Spinal cord (tissue), 10 donors: ENCODE results near the gene ZBTB7C. TPM values are rescaled to one million over a fixed set of nuclear protein-coding genes. Genes with fewer than 3 reads are reported as not detected.

Source experiments
- DNase-seq, 6 donors: peaks; one replicate each; pipeline versions ENCODE4 v3.0.0 to v3.0.0-alpha.2; 2013 to 2015; ENCODE audit warnings: low spot score in 6 of 6, low read depth in 4 of 6
- H3K27ac ChIP-seq: one replicate; pipeline ENCODE4 v1.5.1; 2013; ENCODE audit warnings: low read depth, low read length, control low read depth
- H3K27me3 ChIP-seq: one replicate; pipeline ENCODE4 v1.6.1; 2013; ENCODE audit warnings: low read length; ENCODE audit not compliant: control insufficient read depth, insufficient read depth
- H3K36me3 ChIP-seq: one replicate; pipeline ENCODE4 v1.6.1; 2013; ENCODE audit warnings: low read length; ENCODE audit not compliant: control insufficient read depth, insufficient read depth
- H3K4me1 ChIP-seq: one replicate; pipeline ENCODE4 v1.6.1; 2013; ENCODE audit warnings: low read length; ENCODE audit not compliant: control insufficient read depth, insufficient read depth
- H3K4me3 ChIP-seq: one replicate; pipeline ENCODE4 v1.5.1; 2013; ENCODE audit warnings: low read depth, low read length, control low read depth
- H3K9me3 ChIP-seq: one replicate; pipeline ENCODE4 v1.6.1; 2013; ENCODE audit warnings: low read length; ENCODE audit not compliant: control insufficient read depth, insufficient read depth
- WGBS: methylation state at CpG from one replicate; pipeline ENCODE4 v1.1.5; 2013; ENCODE audit warnings: missing lambda C conversion rate; ENCODE audit not compliant: insufficient coverage; 5-methylcytosine and 5-hydroxymethylcytosine counted together
- polyA plus RNA-seq, 2 donors: library from polyadenylated mRNA; unstranded; fragments of 120-200 nt; gene quantifications; one replicate each; pipeline ENCODE4 v1.2.1, GENCODE V29; 2013; ENCODE audit not compliant: insufficient read length in 2 of 2
- total RNA-seq, 2 donors: library from RNA; depleted of rRNA in 1 of 2; stranded (reverse); fragments of 120-200 nt in 1 of 2; fragments of >200 nt in 1 of 2; gene quantifications; one replicate each; pipeline versions ENCODE4 v1.2.3 to v1.2.4, GENCODE V29; 2013 to 2014
- donor health status: healthy.

Gene ZBTB7C
- total and polyA plus RNA-seq, 4 donors, result 7.6 to 15.7 (median 9.8) TPM

GRCh38 chr18:48080546-48080945 lies 328.6 kb downstream of the ZBTB7C start:
- H3K4me1 ChIP-seq, result peaks cover 14% of the 10 kb centered on the region
- H3K4me3 ChIP-seq, result no peak overlapping the region
- no peaks in the 10 kb centered on the region for H3K27me3 ChIP-seq
- no peaks in the 10 kb centered on the region for H3K36me3 ChIP-seq
- H3K27ac ChIP-seq, result no peak overlapping the region
- WGBS, result 45% methylated on average over 4 of the region's 4 CpGs
- no peaks in the 10 kb centered on the region for H3K9me3 ChIP-seq
- peak in 1 of 6 donors; percentile 31 for DNase-seq

DNA sequence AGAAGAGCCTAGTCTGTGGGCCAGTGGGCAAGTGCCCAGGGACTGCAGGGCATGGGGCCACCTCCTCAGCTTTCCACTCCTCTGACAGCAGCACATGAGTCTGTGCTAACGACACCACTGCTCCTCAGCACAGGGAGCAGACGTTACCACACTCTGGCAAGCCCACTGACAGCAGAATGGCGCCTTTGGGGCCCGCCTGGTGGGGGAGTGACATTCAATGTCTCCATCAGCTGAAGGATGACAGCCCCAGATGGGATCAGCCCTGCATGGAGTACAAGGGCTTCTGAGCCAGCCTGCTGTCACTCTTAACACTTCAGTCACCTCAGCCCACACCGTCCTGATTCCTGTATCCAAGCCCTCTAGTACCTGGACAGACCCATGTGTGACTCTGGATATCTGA lies 329.3 kb downstream of the ZBTB7C start:
- no peak overlapping the region for H3K27ac ChIP-seq
- peaks cover 19% of the 10 kb centered on the region for H3K4me1 ChIP-seq
- peak in 2 of 6 donors; percentile 60 to 73 for DNase-seq
- no peaks in the 10 kb centered on the region for H3K36me3 ChIP-seq
- WGBS, result 65% methylated on average over 5 of the region's 5 CpGs
- no peaks in the 10 kb centered on the region for H3K27me3 ChIP-seq
- no peak overlapping the region for H3K4me3 ChIP-seq
- no peaks in the 10 kb centered on the region for H3K9me3 ChIP-seq

DNA sequence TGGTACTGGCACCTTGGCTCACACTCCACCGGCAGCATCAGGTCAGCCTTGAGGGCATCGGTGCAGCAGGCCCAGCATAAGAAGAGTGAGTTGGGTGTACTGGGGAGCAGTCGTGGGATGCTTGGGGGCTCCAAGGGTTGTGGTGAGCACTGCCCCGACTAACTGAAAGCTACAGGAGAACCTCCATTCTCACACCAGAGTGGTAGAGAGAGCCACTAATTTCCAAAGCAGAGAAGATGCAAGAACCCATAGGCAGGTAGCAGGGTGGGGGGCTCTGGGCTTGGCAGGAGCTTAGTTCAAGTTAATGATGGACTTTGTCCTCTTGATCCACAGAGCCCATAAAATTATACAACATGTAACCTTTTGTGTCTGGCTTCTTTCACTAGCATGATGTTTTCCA lies 330.7 kb downstream of the ZBTB7C start:
- no peak for DNase-seq
- no peak overlapping the region for H3K27ac ChIP-seq
- 100% methylated on average over 1 of the region's 4 CpGs for WGBS
- H3K4me1 ChIP-seq, result peaks cover 26% of the 10 kb centered on the region
- H3K9me3 ChIP-seq, result no peaks in the 10 kb centered on the region
- no peak overlapping the region for H3K4me3 ChIP-seq
- H3K36me3 ChIP-seq, result no peaks in the 10 kb centered on the region
- no peaks in the 10 kb centered on the region for H3K27me3 ChIP-seq

DNA sequence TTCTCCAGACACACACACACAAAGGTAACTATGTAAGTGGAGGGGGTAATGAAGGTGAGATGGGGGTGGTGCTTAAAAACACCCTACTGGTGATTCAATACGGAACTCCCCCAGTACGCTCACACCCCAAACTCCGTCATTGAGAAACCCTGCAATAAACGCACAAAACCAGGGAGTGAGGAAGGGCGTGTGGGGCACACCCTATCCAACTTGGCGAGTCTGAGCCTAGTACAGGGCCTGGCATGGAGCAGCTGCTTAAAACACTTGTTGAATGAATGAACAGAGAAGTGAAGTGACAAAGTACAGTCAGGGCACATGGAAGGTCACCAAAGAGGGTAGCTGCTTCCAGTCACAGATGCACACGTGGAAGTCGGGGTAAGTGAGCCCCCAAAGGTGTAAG lies 331.9 kb downstream of the ZBTB7C start:
- H3K36me3 ChIP-seq, result no peaks in the 10 kb centered on the region
- H3K9me3 ChIP-seq, result no peaks in the 10 kb centered on the region
- H3K4me3 ChIP-seq, result no peak overlapping the region
- H3K27me3 ChIP-seq, result no peaks in the 10 kb centered on the region
- 100% methylated on average over 4 of the region's 8 CpGs for WGBS
- no peak overlapping the region for H3K27ac ChIP-seq
- DNase-seq, result no peak
- peaks cover 36% of the 10 kb centered on the region for H3K4me1 ChIP-seq

GRCh38 chr18:48076461-48076860 lies 332.7 kb downstream of the ZBTB7C start:
- Histone ChIP-seq H3K4me3 (no peak overlapping the region), H3K36me3 (no peaks in the 10 kb centered on the region), H3K4me1 (peaks cover 38% of the 10 kb centered on the region), H3K27me3 (no peaks in the 10 kb centered on the region), H3K27ac (no peak overlapping the region), H3K9me3 (no peaks in the 10 kb centered on the region)
- no peak for DNase-seq
- 75% methylated on average over 2 of the region's 2 CpGs for WGBS

DNA sequence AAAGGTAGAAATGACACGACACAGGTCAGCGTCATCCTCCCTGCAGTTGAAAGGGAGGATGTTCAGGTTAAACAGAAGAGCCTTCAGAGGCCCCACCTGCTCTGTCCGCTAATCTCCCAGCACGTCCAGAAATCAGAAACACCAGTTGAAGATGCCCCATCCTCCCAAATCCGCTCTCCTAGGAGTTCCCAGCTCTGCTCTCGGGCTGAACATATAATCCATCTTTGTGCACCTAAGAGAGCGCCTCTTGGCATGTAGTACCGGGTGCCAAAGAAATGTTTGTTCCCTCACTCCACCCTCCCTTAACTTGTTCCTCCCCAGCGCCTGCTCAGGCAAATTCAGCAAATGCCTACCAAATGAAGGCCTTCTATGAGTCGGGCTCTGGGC lies 333.5 kb downstream of the ZBTB7C start:
- no peak for DNase-seq
- Histone ChIP-seq H3K4me3 (no peak overlapping the region), H3K9me3 (no peaks in the 10 kb centered on the region), H3K36me3 (no peaks in the 10 kb centered on the region), H3K27me3 (no peaks in the 10 kb centered on the region), H3K4me1 (peaks cover 38% of the 10 kb centered on the region), H3K27ac (no peak overlapping the region)
- WGBS, result 78% methylated on average over 8 of the region's 10 CpGs

DNA sequence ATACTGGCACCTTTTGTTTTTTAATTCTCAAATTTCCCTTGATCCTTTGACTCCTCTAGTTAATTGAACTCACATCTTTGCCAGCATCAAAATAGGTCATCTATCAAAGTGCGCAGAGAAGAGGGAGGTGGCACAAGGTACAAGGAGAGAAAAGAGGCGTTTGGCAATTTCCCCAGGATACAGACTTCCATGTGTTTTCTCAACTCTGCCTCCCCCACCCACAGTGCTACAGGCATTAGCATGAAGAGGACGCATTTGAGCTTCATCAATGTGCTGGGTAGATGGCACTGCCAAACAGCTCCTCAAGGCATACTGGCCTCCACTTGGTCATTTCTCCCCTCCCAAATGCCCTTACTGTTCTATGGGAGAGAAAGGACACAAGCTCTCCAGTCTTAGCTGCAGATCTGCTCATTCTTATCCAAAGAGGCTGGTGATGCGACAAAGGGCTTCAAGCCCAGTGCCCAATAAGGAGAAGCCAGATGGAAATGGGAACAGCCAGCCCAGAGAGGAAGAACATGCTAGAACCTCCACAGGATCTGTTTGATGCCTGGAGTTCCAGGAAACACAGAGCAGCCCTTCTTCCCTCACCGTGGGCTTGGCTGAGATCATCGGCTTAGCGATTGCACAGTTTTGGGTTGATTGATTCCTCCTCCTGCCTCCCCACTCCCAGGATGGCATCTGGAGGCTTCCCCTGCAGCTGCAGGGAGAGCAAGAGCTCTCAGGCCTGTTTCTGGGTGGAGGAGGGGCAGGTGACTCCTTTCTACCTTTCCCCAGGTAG lies 334.1 kb downstream of the ZBTB7C start:
- WGBS, result 61% methylated on average over 4 of the region's 7 CpGs

GRCh38 chr18:48073211-48073930 lies 335.8 kb downstream of the ZBTB7C start:
- Histone ChIP-seq H3K4me3 (no peak overlapping the region), H3K9me3 (no peaks in the 10 kb centered on the region), H3K27me3 (no peaks in the 10 kb centered on the region), H3K4me1 (peaks cover 32% of the 10 kb centered on the region), H3K27ac (peak overlapping the region; percentile 52), H3K36me3 (no peaks in the 10 kb centered on the region)
- DNase-seq, result no peak
- WGBS, result 79% methylated on average over 11 of the region's 15 CpGs

More for the DNA sequence above, 334.1 kb downstream of the ZBTB7C start:
- peak in 1 of 6 donors; percentile 11 for DNase-seq
- no peaks in the 10 kb centered on the region for H3K27me3 ChIP-seq
- H3K27ac ChIP-seq, result no peak overlapping the region
- H3K4me1 ChIP-seq, result peaks cover 33% of the 10 kb centered on the region
- H3K36me3 ChIP-seq, result no peaks in the 10 kb centered on the region
- no peak overlapping the region for H3K4me3 ChIP-seq
- H3K9me3 ChIP-seq, result no peaks in the 10 kb centered on the region

- WGBS, result 58% methylated on average over 6 of the region's 18 CpGs
- H3K9me3 ChIP-seq, result no peaks in the 10 kb centered on the region
Measured at GRCh38 chr18:48072428-48073204, 336.6 kb downstream of the ZBTB7C start.

More at GRCh38 chr18:48072428-48073204, 336.6 kb downstream of the ZBTB7C start:
- peak in 1 of 6 donors; percentile 43 for DNase-seq
- Histone ChIP-seq H3K27ac (peak overlapping the region; percentile 52), H3K4me1 (peaks cover 33% of the 10 kb centered on the region), H3K4me3 (no peak overlapping the region), H3K36me3 (no peaks in the 10 kb centered on the region), H3K27me3 (no peaks in the 10 kb centered on the region)
